ENCODE results near the gene FCER2. TPM values are rescaled to one million over a fixed set of nuclear protein-coding genes. Genes with fewer than 3 reads are reported as not detected.
A peak's percentile ranks its signal among the peaks of the same experiment; 100 is the strongest.

FCER2 gene
- total RNA-seq, 1 experiment from 2014 or later: not detected

DNA sequence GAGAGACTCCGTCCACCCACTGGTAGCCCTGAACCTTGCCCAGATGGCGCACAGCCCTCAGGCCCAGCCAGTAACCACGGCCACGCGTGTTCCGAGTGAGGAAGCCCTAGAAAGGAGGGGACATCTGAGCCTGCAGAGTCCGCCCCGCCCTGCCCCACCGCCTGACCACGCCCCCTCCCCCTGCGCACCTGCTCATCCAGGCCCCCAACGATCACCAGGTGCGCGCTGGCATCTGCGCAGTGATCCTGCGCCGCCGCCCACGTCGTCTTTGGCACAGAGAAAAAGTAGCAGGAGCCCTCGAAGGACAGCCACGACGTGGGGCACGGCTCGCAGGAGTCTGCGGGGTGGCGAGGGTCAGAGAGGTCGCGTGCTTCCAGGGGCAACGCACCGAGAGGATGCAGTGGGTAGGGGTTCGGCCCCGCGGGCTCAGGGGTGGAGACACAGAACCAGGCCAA lies 27.9 kb upstream of the FCER2 start:
- Histone ChIP-seq H4K20me1 (ENCODE audit: control insufficient read depth, insufficient read depth, insufficient read length) (no peaks in the 10 kb centered on the region), H3K27me3 (ENCODE audit: insufficient read depth, low read length) (peaks cover 18% of the 10 kb centered on the region; the same call in 1 of the 2 replicates), H3K4ac (ENCODE audit: low read depth, low read length) (no peak overlapping the region), H3K56ac (ENCODE audit: insufficient read length, low read depth, low read length) (no peak overlapping the region), H4K91ac (ENCODE audit: insufficient read length, low read depth, low read length) (no peak overlapping the region), H2BK20ac (ENCODE audit: low read depth, low read length, poor library complexity, severe bottlenecking) (no peak overlapping the region), H2BK15ac (ENCODE audit: low read depth, low read length) (no peak overlapping the region), H3K14ac (ENCODE audit: insufficient read depth, low read length) (no peak overlapping the region), H3T11ph (ENCODE audit: low read length) (no peak overlapping the region), H3K23me2 (ENCODE audit: insufficient read length, low read depth, low read length, poor library complexity, severe bottlenecking) (peaks cover 7% of the 10 kb centered on the region), H2AFZ (ENCODE audit: low read length) (no peak overlapping the region), H4K8ac (replicated peaks; ENCODE audit: insufficient read length, low read depth, low read length) (no peak overlapping the region), H3K9me3 (ENCODE audit: control insufficient read depth, low read depth, low read length) (no peaks in the 10 kb centered on the region), H2AK5ac (ENCODE audit: insufficient read length, low read length) (no peak overlapping the region), H3K23ac (ENCODE audit: insufficient read length, low read depth, low read length) (no peak overlapping the region), H3K4me2 (ENCODE audit: insufficient read depth, insufficient read length, low read length) (peak overlapping the region; percentile 65), H3K79me2 (ENCODE audit: insufficient read depth, low read length) (no peaks in the 10 kb centered on the region), H3K27ac (ENCODE audit: insufficient read length, low read depth, low read length) (no peak overlapping the region), H3K4me1 (ENCODE audit: insufficient read depth, low read length) (no peaks in the 10 kb centered on the region), H2BK5ac (ENCODE audit: insufficient read length, low read length) (no peak overlapping the region), H2BK120ac (ENCODE audit: low read depth, low read length, poor library complexity, severe bottlenecking) (no peak overlapping the region), H3K18ac (ENCODE audit: insufficient read length, low read depth, low read length) (no peak overlapping the region), H3K79me1 (ENCODE audit: insufficient read depth, low read depth, low read length, poor library complexity, severe bottlenecking) (no peaks in the 10 kb centered on the region), H3K9ac (ENCODE audit: extremely low read depth, insufficient read length, low read length) (no peak overlapping the region), H2BK12ac (ENCODE audit: insufficient read length, low read depth, low read length) (no peak overlapping the region), H4K5ac (ENCODE audit: insufficient read length, low read depth, low read length) (no peak overlapping the region)
- TF ChIP-seq, protein P1, sequence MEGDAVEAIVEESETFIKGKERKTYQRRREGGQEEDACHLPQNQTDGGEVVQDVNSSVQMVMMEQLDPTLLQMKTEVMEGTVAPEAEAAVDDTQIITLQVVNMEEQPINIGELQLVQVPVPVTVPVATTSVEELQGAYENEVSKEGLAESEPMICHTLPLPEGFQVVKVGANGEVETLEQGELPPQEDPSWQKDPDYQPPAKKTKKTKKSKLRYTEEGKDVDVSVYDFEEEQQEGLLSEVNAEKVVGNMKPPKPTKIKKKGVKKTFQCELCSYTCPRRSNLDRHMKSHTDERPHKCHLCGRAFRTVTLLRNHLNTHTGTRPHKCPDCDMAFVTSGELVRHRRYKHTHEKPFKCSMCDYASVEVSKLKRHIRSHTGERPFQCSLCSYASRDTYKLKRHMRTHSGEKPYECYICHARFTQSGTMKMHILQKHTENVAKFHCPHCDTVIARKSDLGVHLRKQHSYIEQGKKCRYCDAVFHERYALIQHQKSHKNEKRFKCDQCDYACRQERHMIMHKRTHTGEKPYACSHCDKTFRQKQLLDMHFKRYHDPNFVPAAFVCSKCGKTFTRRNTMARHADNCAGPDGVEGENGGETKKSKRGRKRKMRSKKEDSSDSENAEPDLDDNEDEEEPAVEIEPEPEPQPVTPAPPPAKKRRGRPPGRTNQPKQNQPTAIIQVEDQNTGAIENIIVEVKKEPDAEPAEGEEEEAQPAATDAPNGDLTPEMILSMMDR (conservative IDR thresholded peaks at IDR 0.05): no peak
- Mint-ChIP-seq H3K36me3 (ENCODE audit: insufficient read depth in 1 of 3, low read depth in 3 of 3) (no peaks in the 10 kb centered on the region), H3K4me3 (peak overlapping the region; percentile 56 to 83), H3K4me1 (peaks cover 6 to 21% of the 10 kb centered on the region in 2 experiments), H3K9me3 (peaks cover 0 to 3% of the 10 kb centered on the region in 2 experiments; a peak in 2 of 5 replicates), H3K27ac (peak overlapping the region in 1 of 3 experiments; percentile 59; a peak in 1 of 7 replicates), H3K27me3 (ENCODE audit: low read depth) (peaks cover 88% of the 10 kb centered on the region)
- DNase-seq: peak; percentile 68
- no CpG with 5 or more reads among the region's 34 CpGs for WGBS (ENCODE audit: extremely low coverage, insufficient read length, low lambda C conversion rate)
